Panc1 (cell line): ENCODE data around the gene KANSL1L. TPM values are rescaled to one million over a fixed set of nuclear protein-coding genes. Genes with fewer than 3 reads are reported as not detected.

Experiments
- ATAC-seq: fragments of 200-7000 bp; cut with Tn5 transposase; 2 replicates; pipeline ENCODE4 v1.9.1; 2020; ENCODE audit warnings: mild to moderate bottlenecking, moderate library complexity
- BruUV-seq: library from RNA; stranded (reverse); fragments of 400-500 nt; replicated peaks from 2 replicates; lab custom pipeline; 2021; lab: Mats Ljungman, UMichigan
- CTCF ChIA-PET: fragments of 300-600 bp; sonication (Branson Sonifier 250); formaldehyde crosslinking; loops from one replicate; lab custom pipeline; 2022; ENCODE audit warnings: antibody characterized with exemption; lab: Charles Lee
- POLR2A ChIA-PET: fragments of 300-600 bp; sonication (Branson Sonifier 250); formaldehyde crosslinking; loops from one replicate; lab custom pipeline; 2022; ENCODE audit warnings: antibody characterized with exemption; lab: Charles Lee
- DNase-seq: peaks from one replicate; pipeline ENCODE4 v3.0.0-alpha.2; 2010; ENCODE audit warnings: low read depth, low spot score
- H3K27ac ChIP-seq: 2 replicates; pipeline ENCODE4 v1.5.1; 2011; ENCODE audit warnings: mild to moderate bottlenecking, low read length, inconsistent platforms
- H3K27me3 ChIP-seq: fragments of 200-500 bp; sonication (Bioruptor generic); 2 replicates; pipeline ENCODE4 v1.6.0; 2014; ENCODE audit warnings: low read length, inconsistent platforms; ENCODE audit not compliant: control insufficient read depth, insufficient read depth
- H3K36me3 ChIP-seq: fragments of 200-500 bp; sonication (Bioruptor generic); 2 replicates; pipeline ENCODE4 v1.5.1; 2014; ENCODE audit warnings: inconsistent platforms, mild to moderate bottlenecking, low read length, moderate library complexity; ENCODE audit not compliant: control insufficient read depth, insufficient read depth
- H3K4me1 ChIP-seq: 2 replicates; pipeline ENCODE4 v1.5.1; 2011; ENCODE audit warnings: inconsistent platforms, mild to moderate bottlenecking, low read length, moderate library complexity; ENCODE audit not compliant: control insufficient read depth, insufficient read depth
- H3K4me3 ChIP-seq, 2 experiments: 2 replicates each; pipeline ENCODE4 v1.5.1; 2011 to 2012; ENCODE audit warnings: low read depth in 2 of 2, low read length in 2 of 2, mild to moderate bottlenecking in 2 of 2, inconsistent platforms in 1 of 2, moderate library complexity in 1 of 2
- H3K9me3 ChIP-seq: fragments of 200-500 bp; sonication (Bioruptor generic); 2 replicates; pipeline ENCODE4 v1.5.1; 2014; ENCODE audit warnings: low read depth, mild to moderate bottlenecking, inconsistent platforms, low read length, moderate library complexity; ENCODE audit not compliant: control insufficient read depth, insufficient read depth
- POLR2AphosphoS5 ChIP-seq: IDR thresholded peaks from 2 replicates; pipeline ENCODE4 v1.6.1; 2012; ENCODE audit warnings: mild to moderate bottlenecking, low read depth, low read length, moderate library complexity
- REST ChIP-seq, 2 experiments: IDR thresholded peaks; 2 replicates each; pipeline ENCODE4 v1.6.1; 2011 to 2012; ENCODE audit warnings: low read depth in 2 of 2, control low read depth in 1 of 2, low read length in 1 of 2, mild to moderate bottlenecking in 1 of 2, moderate library complexity in 1 of 2; ENCODE audit not compliant: insufficient read depth in 1 of 2
- SIN3A ChIP-seq: IDR thresholded peaks from 2 replicates; pipeline ENCODE4 v1.6.1; 2012; ENCODE audit warnings: low read depth, mild to moderate bottlenecking, low read length, moderate library complexity, borderline replicate concordance; ENCODE audit not compliant: insufficient read depth
- TCF7L2 ChIP-seq: IDR thresholded peaks from 2 replicates; pipeline ENCODE4 v1.6.1; 2011; ENCODE audit warnings: mild to moderate bottlenecking, low read depth, low read length, inconsistent platforms
- in situ Hi-C: cut with HindIII; loops from 2 replicates; pipeline ENCODE4 v1.10.0; 2016; ENCODE audit warnings: low sequenced_read_pairs, low pct_unique_long_range_greater_than_20kb
- intact Hi-C: fragments of 100-400 bp; cut with micrococcal nuclease; formaldehyde crosslinking; loops from one replicate; pipeline ENCODE4 v1.10.0; 2022; ENCODE audit not compliant: unreplicated experiment
- total RNA-seq: library from RNA; stranded (reverse); gene quantifications from one replicate; pipeline ENCODE4 v1.2.1, GENCODE V29; 2021; ENCODE audit not compliant: unreplicated experiment
- TF ChIP-seq, protein P1 (sequence below): fragments of 450-650 bp; IDR thresholded peaks from 2 replicates; pipeline ENCODE4 v1.5.1; 2017; ENCODE audit warnings: mild to moderate bottlenecking

KANSL1L gene
- total RNA-seq, 1 experiment from 2014 or later = 10.5 TPM

DNA sequence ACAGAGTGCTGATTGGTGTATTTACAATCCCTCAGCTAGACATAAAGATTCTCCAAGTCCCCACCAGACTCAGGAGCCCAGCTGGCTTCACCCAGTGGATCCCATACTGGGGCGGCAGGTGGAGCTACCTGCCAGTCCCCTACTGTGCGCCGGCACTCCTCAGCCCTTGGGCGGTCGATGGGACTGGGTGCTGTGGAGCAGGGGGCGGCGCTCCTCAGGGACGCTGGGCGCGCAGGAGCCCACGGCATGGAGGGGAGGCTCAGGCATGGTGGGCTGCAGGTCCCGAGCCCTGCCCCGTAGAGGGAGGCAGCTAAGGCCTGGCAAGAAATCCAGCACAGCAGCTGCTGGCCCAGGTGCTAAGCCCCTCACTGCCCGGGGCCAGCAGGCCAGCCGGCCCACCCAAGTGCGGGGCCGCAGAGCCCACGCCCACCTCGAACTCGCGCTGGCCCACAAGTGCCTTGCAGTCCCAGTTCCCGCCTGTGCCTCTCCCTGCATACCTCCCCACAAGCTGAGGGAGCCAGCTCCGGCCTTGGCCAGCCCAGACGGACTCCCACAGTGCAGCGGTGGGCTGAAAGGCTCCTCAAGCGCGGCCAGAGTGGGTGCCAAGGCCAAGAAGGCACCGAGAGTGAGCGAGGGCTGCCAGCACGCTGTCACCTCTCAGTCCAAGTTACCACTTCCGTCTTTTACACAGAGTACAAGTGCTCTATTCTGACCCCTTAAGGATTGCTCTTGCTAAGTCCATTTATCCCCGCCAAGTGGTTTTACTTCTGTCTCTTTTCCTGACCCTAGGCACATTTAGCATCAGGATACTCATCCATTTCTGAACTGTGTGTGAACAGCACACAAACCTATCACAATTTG lies 170.5 kb downstream of the KANSL1L start:
- H3K27ac ChIP-seq = no peak overlapping the region
- ATAC-seq (no peak), DNase-seq (no peak)
- CTCF ChIA-PET = no interaction called here
- POLR2A ChIA-PET = no interaction called here
- no peaks in the 10 kb centered on the region for H3K9me3 ChIP-seq
- peaks cover 23% of the 10 kb centered on the region for H3K4me1 ChIP-seq
- TF ChIP-seq REST (IDR thresholded peaks at IDR 0.05; ENCODE audit: insufficient read depth in 1 of 2, low read depth in 2 of 2, low read length in 1 of 2) (no peak), POLR2AphosphoS5 (no peak), TCF7L2 (no peak), SIN3A (no peak)
- TF ChIP-seq, protein P1, sequence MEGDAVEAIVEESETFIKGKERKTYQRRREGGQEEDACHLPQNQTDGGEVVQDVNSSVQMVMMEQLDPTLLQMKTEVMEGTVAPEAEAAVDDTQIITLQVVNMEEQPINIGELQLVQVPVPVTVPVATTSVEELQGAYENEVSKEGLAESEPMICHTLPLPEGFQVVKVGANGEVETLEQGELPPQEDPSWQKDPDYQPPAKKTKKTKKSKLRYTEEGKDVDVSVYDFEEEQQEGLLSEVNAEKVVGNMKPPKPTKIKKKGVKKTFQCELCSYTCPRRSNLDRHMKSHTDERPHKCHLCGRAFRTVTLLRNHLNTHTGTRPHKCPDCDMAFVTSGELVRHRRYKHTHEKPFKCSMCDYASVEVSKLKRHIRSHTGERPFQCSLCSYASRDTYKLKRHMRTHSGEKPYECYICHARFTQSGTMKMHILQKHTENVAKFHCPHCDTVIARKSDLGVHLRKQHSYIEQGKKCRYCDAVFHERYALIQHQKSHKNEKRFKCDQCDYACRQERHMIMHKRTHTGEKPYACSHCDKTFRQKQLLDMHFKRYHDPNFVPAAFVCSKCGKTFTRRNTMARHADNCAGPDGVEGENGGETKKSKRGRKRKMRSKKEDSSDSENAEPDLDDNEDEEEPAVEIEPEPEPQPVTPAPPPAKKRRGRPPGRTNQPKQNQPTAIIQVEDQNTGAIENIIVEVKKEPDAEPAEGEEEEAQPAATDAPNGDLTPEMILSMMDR = no peak
- H3K4me3 ChIP-seq = no peak overlapping the region
- H3K27me3 ChIP-seq = no peaks in the 10 kb centered on the region
- in situ Hi-C loops = no loop called here
- intact Hi-C loops = no loop called here
- no TSS peak for BruUV-seq
- peaks cover under 1% of the 10 kb centered on the region for H3K36me3 ChIP-seq

- Histone ChIP-seq H3K4me1 (peaks cover 7% of the 10 kb centered on the region), H3K27ac (no peak overlapping the region), H3K36me3 (no peaks in the 10 kb centered on the region; the same call in 1 of the 2 replicates), H3K4me3 (no peak overlapping the region), H3K27me3 (no peaks in the 10 kb centered on the region), H3K9me3 (no peaks in the 10 kb centered on the region)
- ATAC-seq (no peak), DNase-seq (no peak)
- ChIA-PET POLR2A (no interaction called here), CTCF (no interaction called here)
- TF ChIP-seq REST (IDR thresholded peaks at IDR 0.05; ENCODE audit: insufficient read depth in 1 of 2, low read depth in 2 of 2, low read length in 1 of 2) (no peak), TCF7L2 (no peak), SIN3A (no peak), POLR2AphosphoS5 (no peak)
- TF ChIP-seq, protein P1 = no peak
- BruUV-seq = no TSS peak
- in situ Hi-C loops (no loop called here), intact Hi-C loops (no loop called here)
Observed at GRCh38 chr2:209998596-209998995, 172.6 kb downstream of the KANSL1L start.
